Esophagus squamous epithelium (tissue), 4 donors: ENCODE measurements around the gene MBNL2.

Experiments used
- POLR2A ChIP-seq, 4 donors: fragments of 450-650 bp; IDR thresholded peaks; one replicate each; pipeline ENCODE4 v1.6.1; 2017; ENCODE audit warnings: antibody characterized with exemption in 4 of 4, mild to moderate bottlenecking in 4 of 4, moderate library complexity in 3 of 4
- TF ChIP-seq, protein P1 (sequence below), 6 experiments: fragments of 450-650 bp in 4 of 6; fragments of 200-600 bp in 2 of 6; sonication (generic) in 2 of 6; IDR thresholded peaks; one replicate each; pipeline ENCODE4 v1.5.1; 2016 to 2019; ENCODE audit warnings: antibody characterized with exemption in 6 of 6, mild to moderate bottlenecking in 4 of 6, moderate library complexity in 4 of 6

GRCh38 chr13:97249796-97250495, 27.8 kb downstream of the MBNL2 start:
- TF ChIP-seq, protein P1, sequence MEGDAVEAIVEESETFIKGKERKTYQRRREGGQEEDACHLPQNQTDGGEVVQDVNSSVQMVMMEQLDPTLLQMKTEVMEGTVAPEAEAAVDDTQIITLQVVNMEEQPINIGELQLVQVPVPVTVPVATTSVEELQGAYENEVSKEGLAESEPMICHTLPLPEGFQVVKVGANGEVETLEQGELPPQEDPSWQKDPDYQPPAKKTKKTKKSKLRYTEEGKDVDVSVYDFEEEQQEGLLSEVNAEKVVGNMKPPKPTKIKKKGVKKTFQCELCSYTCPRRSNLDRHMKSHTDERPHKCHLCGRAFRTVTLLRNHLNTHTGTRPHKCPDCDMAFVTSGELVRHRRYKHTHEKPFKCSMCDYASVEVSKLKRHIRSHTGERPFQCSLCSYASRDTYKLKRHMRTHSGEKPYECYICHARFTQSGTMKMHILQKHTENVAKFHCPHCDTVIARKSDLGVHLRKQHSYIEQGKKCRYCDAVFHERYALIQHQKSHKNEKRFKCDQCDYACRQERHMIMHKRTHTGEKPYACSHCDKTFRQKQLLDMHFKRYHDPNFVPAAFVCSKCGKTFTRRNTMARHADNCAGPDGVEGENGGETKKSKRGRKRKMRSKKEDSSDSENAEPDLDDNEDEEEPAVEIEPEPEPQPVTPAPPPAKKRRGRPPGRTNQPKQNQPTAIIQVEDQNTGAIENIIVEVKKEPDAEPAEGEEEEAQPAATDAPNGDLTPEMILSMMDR (IDR thresholded peaks at IDR 0.05): no peak
- no peak for TF ChIP-seq POLR2A (IDR thresholded peaks at IDR 0.05)
